Glutamatergic neuron (in vitro differentiated cells): ENCODE measurements around the gene PTPN3. TPM values are rescaled to one million over a fixed set of nuclear protein-coding genes. Genes with fewer than 3 reads are reported as not detected.

Experiments used
- DNase-seq: peaks from one replicate; pipeline ENCODE4 v3.0.0; 2022
- H3K27ac Mint-ChIP-seq: one replicate; pipeline ENCODE4 v1.8.0; 2020; ENCODE audit warnings: mild to moderate bottlenecking, mixed read lengths, inconsistent platforms; ENCODE audit not compliant: unreplicated experiment
- H3K27me3 Mint-ChIP-seq: one replicate; pipeline ENCODE4 v1.8.0; 2020; ENCODE audit warnings: mild to moderate bottlenecking, moderate library complexity, mixed read lengths, inconsistent platforms; ENCODE audit not compliant: unreplicated experiment
- H3K36me3 Mint-ChIP-seq: one replicate; pipeline ENCODE4 v1.8.0; 2020; ENCODE audit warnings: mild to moderate bottlenecking, mixed read lengths, inconsistent platforms; ENCODE audit not compliant: unreplicated experiment
- H3K4me1 Mint-ChIP-seq: one replicate; pipeline ENCODE4 v1.8.0; 2020; ENCODE audit warnings: mild to moderate bottlenecking, low read depth, mixed read lengths, inconsistent platforms; ENCODE audit not compliant: unreplicated experiment
- H3K4me3 Mint-ChIP-seq: one replicate; pipeline ENCODE4 v1.8.0; 2020; ENCODE audit warnings: mild to moderate bottlenecking, mixed read lengths, inconsistent platforms; ENCODE audit not compliant: unreplicated experiment
- H3K9me3 Mint-ChIP-seq: one replicate; pipeline ENCODE4 v1.8.0; 2020; ENCODE audit warnings: mild to moderate bottlenecking, moderate library complexity, mixed read lengths, inconsistent platforms; ENCODE audit not compliant: unreplicated experiment
- total RNA-seq: library from RNA; stranded (reverse); fragmentation: NEBNext Ultra II Directional; extraction: Animal tissue kit (Norgen Biotek cat#: 25700); gene quantifications from one replicate; pipeline ENCODE4 v1.2.1, GENCODE V29; 2021; ENCODE audit not compliant: unreplicated experiment
- TF ChIP-seq, protein P1 (sequence below): fragments of 200-600 bp; sonication (generic); IDR thresholded peaks from one replicate; pipeline ENCODE4 v1.5.0; 2021; ENCODE audit not compliant: partially characterized antibody, unreplicated experiment

Gene PTPN3
- total RNA-seq, 1 donor from 2014 or later, result 1.6 TPM

DNA sequence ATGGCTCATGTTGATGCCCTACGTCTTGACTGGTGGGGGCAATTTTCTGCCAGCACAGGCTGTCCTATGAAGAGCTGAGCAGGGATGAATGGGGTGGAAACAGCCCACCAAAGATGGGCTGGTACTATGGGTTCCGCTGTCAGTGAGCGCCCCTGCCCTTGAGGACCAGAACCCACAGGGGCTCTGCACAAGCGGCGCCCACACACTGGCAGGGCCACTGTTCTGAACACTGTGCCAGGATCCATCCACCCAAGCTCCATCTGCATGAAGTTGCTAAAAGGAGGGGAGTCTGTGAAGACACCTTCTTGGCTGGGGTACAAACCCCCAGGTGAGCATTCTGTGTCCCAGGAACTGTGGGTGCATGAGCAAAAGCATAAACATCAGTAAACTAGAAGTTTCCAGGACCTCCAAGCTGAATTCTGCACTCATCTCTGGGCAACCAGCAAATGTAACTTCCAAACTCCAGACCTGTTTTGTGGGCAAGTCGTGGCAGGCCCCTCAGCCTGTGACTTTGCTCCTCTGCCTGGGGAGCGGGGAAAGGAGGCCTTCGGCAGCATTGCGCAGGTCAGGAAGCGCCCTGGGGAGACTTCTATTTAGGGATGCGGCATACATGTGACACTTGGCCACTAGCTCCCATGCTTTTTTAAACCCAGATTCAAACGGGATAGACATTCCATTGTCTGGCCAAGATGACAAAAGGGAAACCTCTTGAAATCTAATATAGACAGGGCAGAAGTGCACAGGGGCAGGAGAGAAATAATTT is 48.9 kb downstream of the PTPN3 start:
- H3K27ac Mint-ChIP-seq, result no peak overlapping the region
- TF ChIP-seq, protein P1, sequence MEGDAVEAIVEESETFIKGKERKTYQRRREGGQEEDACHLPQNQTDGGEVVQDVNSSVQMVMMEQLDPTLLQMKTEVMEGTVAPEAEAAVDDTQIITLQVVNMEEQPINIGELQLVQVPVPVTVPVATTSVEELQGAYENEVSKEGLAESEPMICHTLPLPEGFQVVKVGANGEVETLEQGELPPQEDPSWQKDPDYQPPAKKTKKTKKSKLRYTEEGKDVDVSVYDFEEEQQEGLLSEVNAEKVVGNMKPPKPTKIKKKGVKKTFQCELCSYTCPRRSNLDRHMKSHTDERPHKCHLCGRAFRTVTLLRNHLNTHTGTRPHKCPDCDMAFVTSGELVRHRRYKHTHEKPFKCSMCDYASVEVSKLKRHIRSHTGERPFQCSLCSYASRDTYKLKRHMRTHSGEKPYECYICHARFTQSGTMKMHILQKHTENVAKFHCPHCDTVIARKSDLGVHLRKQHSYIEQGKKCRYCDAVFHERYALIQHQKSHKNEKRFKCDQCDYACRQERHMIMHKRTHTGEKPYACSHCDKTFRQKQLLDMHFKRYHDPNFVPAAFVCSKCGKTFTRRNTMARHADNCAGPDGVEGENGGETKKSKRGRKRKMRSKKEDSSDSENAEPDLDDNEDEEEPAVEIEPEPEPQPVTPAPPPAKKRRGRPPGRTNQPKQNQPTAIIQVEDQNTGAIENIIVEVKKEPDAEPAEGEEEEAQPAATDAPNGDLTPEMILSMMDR, result no peak
- no peak overlapping the region for H3K4me3 Mint-ChIP-seq
- peaks cover 7% of the 10 kb centered on the region for H3K27me3 Mint-ChIP-seq
- peaks cover 2% of the 10 kb centered on the region for H3K9me3 Mint-ChIP-seq
- no peak for DNase-seq
- H3K4me1 Mint-ChIP-seq, result peaks cover 4% of the 10 kb centered on the region
- H3K36me3 Mint-ChIP-seq, result peaks cover 4% of the 10 kb centered on the region

- no peak for DNase-seq
- H3K27ac Mint-ChIP-seq, result no peak overlapping the region
- H3K9me3 Mint-ChIP-seq, result peaks cover 2% of the 10 kb centered on the region
- H3K4me3 Mint-ChIP-seq, result no peak overlapping the region
- TF ChIP-seq, protein P1, result no peak
- H3K27me3 Mint-ChIP-seq, result peaks cover 7% of the 10 kb centered on the region
- H3K36me3 Mint-ChIP-seq, result peaks cover 4% of the 10 kb centered on the region
- peaks cover 3% of the 10 kb centered on the region for H3K4me1 Mint-ChIP-seq
These were observed 49.9 kb downstream of the PTPN3 start for GRCh38 chr9:109448223-109448622.

DNA sequence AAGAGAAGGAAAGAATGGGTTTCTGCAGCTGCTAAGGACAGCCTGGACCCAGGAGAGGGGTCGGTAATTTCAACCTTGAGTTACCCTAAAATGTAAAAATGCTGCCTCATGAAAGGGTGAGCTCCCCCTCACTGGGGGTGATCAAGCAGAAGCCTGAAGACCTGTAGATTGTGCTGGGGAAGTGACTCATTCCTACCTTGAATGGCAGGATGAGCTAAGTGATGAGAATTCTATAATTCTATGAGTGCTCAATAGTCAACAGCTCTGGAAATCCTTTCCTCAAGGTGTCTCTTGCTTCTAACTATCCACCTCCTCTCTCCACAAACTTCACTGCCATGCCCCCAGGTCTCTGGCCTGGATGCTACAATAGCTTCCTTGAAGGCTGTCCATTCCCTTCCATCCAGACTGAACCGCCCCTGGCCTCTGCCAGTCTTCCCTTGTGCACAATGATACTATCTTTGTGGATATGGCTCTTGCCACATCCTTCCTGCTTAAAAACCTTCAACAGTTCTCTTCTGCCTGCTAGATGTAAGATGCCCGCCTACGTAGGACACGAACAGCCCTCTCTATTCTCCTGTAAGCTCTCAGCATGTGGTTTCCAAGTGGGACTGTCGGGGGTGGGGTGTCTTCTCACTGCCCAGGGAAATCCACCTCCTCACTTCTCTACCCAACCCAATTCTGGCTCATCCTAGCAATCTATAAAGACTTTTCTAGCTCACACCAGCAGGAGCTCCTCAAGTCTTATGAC is 50.6 kb downstream of the PTPN3 start:
- H3K4me1 Mint-ChIP-seq, result peaks cover 3% of the 10 kb centered on the region
- no peak overlapping the region for H3K27ac Mint-ChIP-seq
- peaks cover 4% of the 10 kb centered on the region for H3K36me3 Mint-ChIP-seq
- TF ChIP-seq, protein P1, result no peak
- peaks cover 2% of the 10 kb centered on the region for H3K9me3 Mint-ChIP-seq
- H3K4me3 Mint-ChIP-seq, result no peak overlapping the region
- H3K27me3 Mint-ChIP-seq, result peaks cover 7% of the 10 kb centered on the region
- DNase-seq, result no peak

DNA sequence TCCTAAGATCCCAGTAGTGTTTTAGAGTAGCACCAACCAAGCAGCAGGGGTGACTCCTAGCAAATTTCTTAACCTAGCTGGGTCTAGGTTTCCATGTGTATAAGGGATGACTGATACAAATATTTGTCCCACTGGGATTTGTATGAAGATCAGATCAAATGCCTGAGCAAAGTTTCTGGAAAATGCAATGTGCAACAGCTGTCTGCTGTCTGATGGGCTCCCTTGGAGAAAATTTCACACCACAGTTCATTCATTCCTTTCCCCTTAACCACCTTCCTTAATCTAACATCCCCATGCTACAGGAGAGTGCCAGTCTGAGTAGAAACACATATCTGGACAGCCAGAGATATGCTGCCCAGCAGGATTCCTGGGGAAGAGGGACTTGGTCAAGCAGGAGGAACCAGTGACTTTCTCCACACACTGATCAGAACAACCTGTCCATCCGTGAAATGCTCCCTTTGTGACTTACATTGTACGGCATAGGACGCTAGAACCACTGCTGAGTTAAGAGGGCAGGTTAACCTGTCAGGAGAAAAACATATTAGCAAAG is 53.3 kb downstream of the PTPN3 start:
- Mint-ChIP-seq H3K27ac (no peak overlapping the region), H3K9me3 (peaks cover 2% of the 10 kb centered on the region), H3K4me1 (peaks cover 6% of the 10 kb centered on the region)

More for the DNA sequence above, 53.3 kb downstream of the PTPN3 start:
- TF ChIP-seq, protein P1, result no peak
- no peak for DNase-seq
- Mint-ChIP-seq H3K27me3 (peaks cover 7% of the 10 kb centered on the region), H3K4me3 (no peak overlapping the region), H3K36me3 (peaks cover 4% of the 10 kb centered on the region)
